GM10266 (cell line): Measurements from ENCODE around the gene THY1.
A peak's percentile ranks its signal among the peaks of the same experiment; 100 is the strongest.

Experiments
- DNase-seq: peaks from one replicate; pipeline ENCODE4 v3.0.0; 2012; ENCODE audit errors: extremely low spot score
- TF ChIP-seq, protein P1 (sequence below): IDR thresholded peaks from 2 replicates; pipeline ENCODE4 v1.5.1; 2012; ENCODE audit warnings: mild to moderate bottlenecking, low read depth; ENCODE audit not compliant: control insufficient read depth, insufficient read depth; ENCODE audit errors: missing control alignments

THY1 gene

GRCh38 chr11:119377112-119377901 is 45.7 kb downstream of the THY1 start:
- TF ChIP-seq, protein P1, sequence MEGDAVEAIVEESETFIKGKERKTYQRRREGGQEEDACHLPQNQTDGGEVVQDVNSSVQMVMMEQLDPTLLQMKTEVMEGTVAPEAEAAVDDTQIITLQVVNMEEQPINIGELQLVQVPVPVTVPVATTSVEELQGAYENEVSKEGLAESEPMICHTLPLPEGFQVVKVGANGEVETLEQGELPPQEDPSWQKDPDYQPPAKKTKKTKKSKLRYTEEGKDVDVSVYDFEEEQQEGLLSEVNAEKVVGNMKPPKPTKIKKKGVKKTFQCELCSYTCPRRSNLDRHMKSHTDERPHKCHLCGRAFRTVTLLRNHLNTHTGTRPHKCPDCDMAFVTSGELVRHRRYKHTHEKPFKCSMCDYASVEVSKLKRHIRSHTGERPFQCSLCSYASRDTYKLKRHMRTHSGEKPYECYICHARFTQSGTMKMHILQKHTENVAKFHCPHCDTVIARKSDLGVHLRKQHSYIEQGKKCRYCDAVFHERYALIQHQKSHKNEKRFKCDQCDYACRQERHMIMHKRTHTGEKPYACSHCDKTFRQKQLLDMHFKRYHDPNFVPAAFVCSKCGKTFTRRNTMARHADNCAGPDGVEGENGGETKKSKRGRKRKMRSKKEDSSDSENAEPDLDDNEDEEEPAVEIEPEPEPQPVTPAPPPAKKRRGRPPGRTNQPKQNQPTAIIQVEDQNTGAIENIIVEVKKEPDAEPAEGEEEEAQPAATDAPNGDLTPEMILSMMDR = no peak
- no peak for DNase-seq

DNA sequence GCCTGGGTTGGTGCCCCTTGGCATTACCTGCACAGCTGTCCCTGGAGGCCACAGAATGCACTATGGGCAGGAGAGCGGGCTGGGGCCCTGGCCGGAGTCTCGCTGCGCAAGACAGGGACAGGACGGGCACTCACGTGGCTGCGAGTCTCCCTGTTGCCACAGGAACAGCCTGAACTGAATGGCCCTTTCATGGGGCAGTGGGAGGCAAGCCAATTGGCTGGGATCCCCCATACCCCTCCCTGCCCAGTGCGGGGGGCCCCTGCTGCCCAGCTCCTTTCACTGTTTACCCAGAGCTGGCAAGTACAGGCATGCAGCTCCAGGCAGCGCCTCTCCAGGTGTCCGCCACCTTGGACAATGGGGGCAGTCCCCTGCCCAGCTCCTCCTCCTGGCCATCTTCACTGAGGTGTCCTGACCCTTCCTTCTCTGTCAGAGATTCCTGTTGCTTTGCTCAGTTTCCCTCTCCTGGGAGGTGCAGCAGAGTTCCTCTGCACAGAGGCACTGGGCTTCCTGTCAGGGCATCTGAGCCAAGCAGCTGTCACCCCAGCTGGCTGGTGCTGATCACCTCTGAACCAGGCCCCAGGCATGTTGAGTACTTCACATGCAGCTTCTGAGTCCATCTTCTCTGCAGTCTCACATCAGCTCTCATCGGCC is 46.6 kb downstream of the THY1 start:
- DNase-seq = no peak
- TF ChIP-seq, protein P1 = no peak

- TF ChIP-seq, protein P1 = no peak
- DNase-seq = no peak
These were observed 47.4 kb downstream of the THY1 start for GRCh38 chr11:119375337-119376196.

DNA sequence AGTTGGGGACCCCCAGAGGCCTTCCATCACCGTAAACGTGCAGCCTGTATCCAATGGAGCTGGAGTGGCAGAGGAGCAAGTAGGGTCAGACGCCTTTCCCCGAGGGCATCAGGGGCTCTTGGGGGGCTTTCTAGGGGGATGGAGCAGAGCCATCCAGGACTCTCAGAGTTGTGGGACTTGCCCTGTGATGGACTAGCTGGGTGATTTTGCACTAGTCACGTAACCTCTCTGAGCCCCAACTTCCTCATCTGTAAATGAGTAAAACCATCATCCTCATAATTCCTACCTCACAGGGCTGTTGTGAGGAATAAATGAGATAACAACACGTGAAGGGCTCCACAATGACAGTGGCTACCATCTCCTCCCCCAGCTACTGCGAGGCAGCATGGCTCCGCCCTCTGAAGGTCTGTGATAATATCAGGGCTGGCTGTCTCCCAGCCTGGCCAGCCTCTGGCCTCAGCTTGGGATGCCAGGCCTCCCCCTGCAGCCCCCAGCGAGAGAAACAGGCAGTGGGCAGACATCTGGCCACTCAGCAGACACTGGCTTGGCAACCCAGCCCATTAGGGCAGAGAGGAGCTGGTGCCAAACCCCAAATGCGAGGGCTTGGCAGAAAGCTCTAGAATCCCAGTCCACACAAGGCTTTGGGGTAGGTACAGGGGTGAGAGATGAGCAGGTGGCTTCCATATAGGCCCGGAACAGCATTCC is 48.2 kb downstream of the THY1 start:
- DNase-seq = no peak
- TF ChIP-seq, protein P1 = no peak

GRCh38 chr11:119373921-119374631 is 48.9 kb downstream of the THY1 start:
- TF ChIP-seq, protein P1 = peak; percentile 77
- DNase-seq = peak; percentile 59
